GM18519 (cell line): ENCODE results near the gene STK32C.
"Not testable (repeated sequence)": the region's sequence is repeated elsewhere in the genome, so short reads cannot be mapped to it uniquely, and the experiment has no call there.

ENCODE experiments used
- ATAC-seq: cut with Tn5 transposase; IDR thresholded peaks from one replicate; pipeline ENCODE4 v1.9.1; 2021; ENCODE audit warnings: mild to moderate bottlenecking, moderate library complexity; ENCODE audit not compliant: unreplicated experiment, low FRiP score

STK32C gene

DNA sequence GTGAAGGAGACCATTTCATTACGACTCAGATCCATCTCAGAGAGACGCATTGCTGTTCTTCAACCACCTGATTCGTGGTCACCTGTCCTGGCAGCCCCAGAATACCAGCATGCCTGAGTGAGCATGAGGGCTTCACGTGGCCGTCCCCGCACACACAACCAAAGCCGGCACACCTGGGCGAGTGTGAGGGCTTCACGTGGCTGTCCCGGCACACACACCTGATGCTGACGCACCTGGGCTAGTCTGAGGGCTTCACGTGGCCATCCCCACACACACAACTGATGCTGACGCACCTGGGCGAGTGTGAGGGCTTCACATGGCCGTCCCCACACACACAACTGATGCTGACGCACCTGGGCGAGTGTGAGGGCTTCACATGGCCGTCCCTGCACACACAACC is 86.8 kb downstream of the STK32C start:
- ATAC-seq: not testable (repeated sequence)

GRCh38 chr10:132220061-132220460 is 87.7 kb downstream of the STK32C start:
- no peak for ATAC-seq

GRCh38 chr10:132219486-132219885 is 88.3 kb downstream of the STK32C start:
- ATAC-seq: no peak

GRCh38 chr10:132216441-132216840 is 91.3 kb downstream of the STK32C start:
- not testable (repeated sequence) for ATAC-seq

GRCh38 chr10:132213917-132214316 is 93.8 kb downstream of the STK32C start:
- no peak for ATAC-seq

DNA sequence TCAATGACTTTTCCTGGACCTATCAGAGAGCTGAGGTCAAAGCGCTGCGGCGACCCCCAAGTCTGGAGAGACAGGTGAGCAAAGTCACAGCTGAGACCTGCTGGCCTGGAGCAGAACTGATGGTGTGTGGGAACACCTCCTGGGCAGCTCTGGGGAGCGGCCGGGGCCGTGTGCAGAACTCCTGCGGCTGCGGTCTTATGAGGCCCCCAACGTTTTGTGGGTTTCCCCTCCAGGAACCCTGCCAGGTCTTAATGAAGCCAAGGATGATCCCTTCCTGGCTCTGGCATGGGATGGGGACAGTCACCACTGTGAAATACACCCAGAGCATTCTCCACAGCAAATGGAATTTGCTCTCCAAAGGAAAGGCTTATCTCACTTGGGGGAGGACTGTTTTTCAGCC is 94.9 kb downstream of the STK32C start:
- no peak for ATAC-seq

DNA sequence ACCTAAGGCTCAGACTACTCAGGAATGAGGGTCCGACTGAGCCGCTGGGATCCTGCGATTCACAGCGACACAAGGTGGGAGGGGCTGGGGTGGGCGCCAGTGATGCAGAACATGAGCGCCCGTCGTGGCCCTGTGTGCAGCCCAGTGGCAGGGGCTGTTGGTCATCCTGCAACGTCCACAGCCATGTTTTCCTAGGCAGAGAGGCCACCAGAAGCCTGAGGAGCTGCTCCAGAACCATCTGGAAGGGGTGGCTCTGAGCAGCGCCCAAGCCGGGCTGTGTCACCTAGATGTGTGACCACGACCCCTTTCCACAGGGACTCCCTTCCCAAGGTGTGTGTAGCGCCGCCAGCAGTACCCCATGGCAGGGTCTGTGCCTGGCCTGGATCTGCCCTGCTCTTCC is 96.5 kb downstream of the STK32C start:
- ATAC-seq: no peak

DNA sequence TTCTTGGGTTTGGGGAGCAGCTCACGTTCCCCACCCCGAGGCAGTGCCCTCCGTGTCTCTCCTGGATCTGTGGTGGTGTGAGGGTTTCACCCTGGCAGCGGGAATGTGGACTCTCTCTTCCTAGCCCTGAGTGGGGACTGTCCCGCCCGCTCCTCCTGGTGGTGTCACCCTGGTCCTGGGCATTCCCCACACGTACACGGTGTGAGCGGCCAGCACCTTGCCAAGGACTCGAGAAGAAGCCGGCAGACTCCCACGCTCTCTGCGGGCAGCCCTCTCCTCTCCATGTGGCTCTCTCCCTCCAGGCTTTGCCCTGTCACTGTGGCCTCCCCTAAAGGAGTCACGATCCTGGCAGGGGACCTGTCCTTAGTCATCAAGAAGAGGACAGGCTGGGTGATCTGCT is 97.0 kb downstream of the STK32C start:
- ATAC-seq: no peak

DNA sequence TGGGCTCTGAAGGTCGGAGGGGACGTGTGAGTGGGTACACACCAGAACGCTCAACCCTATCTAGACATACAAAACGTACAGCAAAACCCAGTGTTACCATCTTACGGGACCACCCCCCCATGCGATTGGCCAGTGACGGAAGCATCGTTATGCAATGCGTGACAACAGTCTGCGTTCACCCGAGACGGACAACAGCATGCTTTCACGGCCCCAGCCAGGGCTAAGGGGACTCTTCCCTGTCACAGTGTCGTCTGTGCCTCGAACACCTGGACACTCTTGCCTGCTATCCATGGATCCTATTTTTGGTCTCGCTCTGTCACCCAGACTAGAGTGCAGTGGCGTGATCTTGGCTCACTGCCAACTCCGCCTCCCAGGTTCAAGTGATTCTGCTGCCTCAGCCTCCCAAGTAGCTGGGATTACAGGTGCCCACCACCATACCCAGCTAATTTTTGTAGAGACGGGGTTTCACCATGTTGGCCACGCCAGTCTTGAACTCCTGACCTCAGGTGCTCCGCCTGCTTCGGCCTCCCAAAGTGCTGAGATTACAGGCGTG is 97.7 kb downstream of the STK32C start:
- no peak for ATAC-seq

DNA sequence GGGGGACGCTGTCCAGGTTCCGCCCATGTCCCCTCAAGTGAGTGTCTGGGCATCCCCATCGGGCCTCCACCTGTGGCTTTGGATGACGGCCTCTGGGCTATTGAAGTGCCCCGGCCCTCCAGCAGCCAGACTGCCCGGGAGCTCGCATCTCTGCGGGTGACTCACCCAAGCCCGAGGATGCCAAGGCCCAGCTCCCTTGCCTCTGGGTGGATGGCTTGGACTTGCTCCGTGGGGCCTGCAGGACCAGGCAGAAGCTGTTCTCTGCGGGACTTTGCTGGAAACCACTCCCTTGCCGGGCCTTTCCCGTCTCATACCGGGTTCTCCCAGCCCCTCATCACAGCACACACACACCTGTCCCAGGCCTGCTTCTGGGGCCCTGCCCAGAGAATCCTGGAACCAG is 98.6 kb downstream of the STK32C start:
- ATAC-seq: no peak

GRCh38 chr10:132208462-132209050 is 99.2 kb downstream of the STK32C start:
- no peak for ATAC-seq

- ATAC-seq: no peak
These were observed 100.0 kb downstream of the STK32C start for GRCh38 chr10:132207536-132208461.

GRCh38 chr10:132206806-132207535 is 100.8 kb downstream of the STK32C start:
- no peak for ATAC-seq

GRCh38 chr10:132206377-132206745 is 101.4 kb downstream of the STK32C start:
- ATAC-seq: no peak

- no peak for ATAC-seq
These were observed 101.9 kb downstream of the STK32C start for GRCh38 chr10:132205650-132206376.

GRCh38 chr10:132204781-132205473 is 102.8 kb downstream of the STK32C start:
- ATAC-seq: no peak

DNA sequence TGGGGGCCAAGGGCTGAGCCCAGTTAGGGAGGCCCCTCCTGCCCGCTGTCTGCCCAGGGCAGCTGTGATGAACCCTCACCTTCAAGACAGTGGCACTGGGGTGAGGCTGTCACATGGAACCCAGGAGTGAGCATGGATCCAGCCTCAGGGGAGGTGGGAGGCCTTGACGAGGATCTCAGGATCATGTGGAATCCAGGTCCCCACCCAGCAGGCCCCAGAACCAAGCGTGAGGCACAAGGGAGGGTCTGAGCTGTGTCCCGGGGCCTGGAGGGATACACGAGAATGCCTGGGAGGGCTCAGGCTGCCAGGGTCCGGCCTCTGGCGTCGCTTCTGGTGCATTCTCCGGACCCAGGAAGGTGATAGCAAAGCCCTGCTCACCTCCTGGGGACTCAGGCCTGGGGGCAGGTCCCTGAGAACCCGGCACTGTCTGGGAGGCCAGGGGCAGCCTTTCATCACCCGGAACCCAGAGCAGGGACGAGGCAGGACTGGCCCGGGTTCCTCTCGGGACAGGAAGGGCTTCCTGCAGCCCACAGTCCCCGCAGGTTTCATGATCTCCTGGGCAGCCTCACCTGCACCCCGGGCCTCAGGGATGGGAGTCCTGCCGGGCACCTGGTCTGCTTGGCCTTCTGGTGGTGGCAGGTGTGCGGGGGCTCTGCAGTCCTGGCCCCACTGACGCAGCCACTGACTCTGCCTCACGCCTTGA is 103.5 kb downstream of the STK32C start:
- ATAC-seq: no peak

GRCh38 chr10:132203256-132204077 is 104.3 kb downstream of the STK32C start:
- ATAC-seq: no peak
